OCI-LY3 (cell line): ENCODE measurements around the gene SUN5.

ENCODE experiments used
- H2AFZ ChIP-seq: fragments of 200-600, 300-600 bp; shearing (Covaris generic); 2 replicates; pipeline ENCODE4 v1.6.0; 2014; ENCODE audit warnings: antibody characterized with exemption, low read depth, low read length
- H3K27ac ChIP-seq: fragments of 200-600, 300-600 bp; sonication (generic); 2 replicates; pipeline ENCODE4 v1.5.1; 2014; ENCODE audit warnings: mild to moderate bottlenecking, low read length, moderate library complexity, mixed read lengths
- H3K27me3 ChIP-seq: fragments of 200-600, 300-600 bp; sonication (generic); 2 replicates; pipeline ENCODE4 v1.6.1; 2014; ENCODE audit warnings: low read depth, low read length, mixed read lengths
- H3K36me3 ChIP-seq: fragments of 200-600, 300-600 bp; sonication (generic); replicated peaks from 2 replicates; pipeline ENCODE3; 2014; ENCODE audit warnings: low read depth, low read length, mixed read lengths
- H3K4me1 ChIP-seq: fragments of 300-600, 200-600 bp; sonication (generic); 2 replicates; pipeline ENCODE4 v1.6.1; 2014; ENCODE audit warnings: low read length, mixed read lengths
- H3K4me2 ChIP-seq: fragments of 200-600, 300-600 bp; sonication (generic); 2 replicates; pipeline ENCODE4 v1.6.1; 2014; ENCODE audit warnings: low read length, mixed read lengths
- H3K4me3 ChIP-seq: fragments of 300-600, 200-600 bp; sonication (generic); 2 replicates; pipeline ENCODE4 v1.5.1; 2014; ENCODE audit warnings: antibody characterized with exemption, mild to moderate bottlenecking, low read length, moderate library complexity
- H3K79me2 ChIP-seq: fragments of 300-600, 200-600 bp; shearing (Covaris generic); 2 replicates; pipeline ENCODE4 v1.6.1; 2014; ENCODE audit warnings: mild to moderate bottlenecking, low read length, mixed read lengths
- H3K9ac ChIP-seq: fragments of 300-600, 200-600 bp; shearing (Covaris generic); 2 replicates; pipeline ENCODE4 v1.6.0; 2014; ENCODE audit warnings: mild to moderate bottlenecking, low read length, moderate library complexity
- H3K9me3 ChIP-seq: fragments of 200-600, 300-600 bp; shearing (Covaris generic); 2 replicates; pipeline ENCODE4 v1.6.1; 2014; ENCODE audit warnings: low read length, mixed read lengths; ENCODE audit not compliant: insufficient read depth
- H4K20me1 ChIP-seq: fragments of 200-600, 300-600 bp; sonication (generic); 2 replicates; pipeline ENCODE4 v1.6.1; 2016; ENCODE audit warnings: low read length, mixed read lengths; ENCODE audit not compliant: insufficient read depth
- EZH2phosphoT487 ChIP-seq: fragments of 200-600 bp; shearing (Covaris generic); IDR thresholded peaks from 2 replicates; pipeline ENCODE4 v1.6.1; 2018; ENCODE audit warnings: antibody characterized with exemption, mixed run types, low read depth
- TF ChIP-seq, protein P1 (sequence below): fragments of 200-600, 300-600 bp; sonication (generic); IDR thresholded peaks from 2 replicates; pipeline ENCODE4 v1.5.1; 2014; ENCODE audit warnings: antibody characterized with exemption, low read length, low read depth

The SUN5 gene

GRCh38 chr20:33006776-33007375 is 2.6 kb upstream of the SUN5 start:
- no peak for TF ChIP-seq EZH2phosphoT487
- TF ChIP-seq, protein P1, sequence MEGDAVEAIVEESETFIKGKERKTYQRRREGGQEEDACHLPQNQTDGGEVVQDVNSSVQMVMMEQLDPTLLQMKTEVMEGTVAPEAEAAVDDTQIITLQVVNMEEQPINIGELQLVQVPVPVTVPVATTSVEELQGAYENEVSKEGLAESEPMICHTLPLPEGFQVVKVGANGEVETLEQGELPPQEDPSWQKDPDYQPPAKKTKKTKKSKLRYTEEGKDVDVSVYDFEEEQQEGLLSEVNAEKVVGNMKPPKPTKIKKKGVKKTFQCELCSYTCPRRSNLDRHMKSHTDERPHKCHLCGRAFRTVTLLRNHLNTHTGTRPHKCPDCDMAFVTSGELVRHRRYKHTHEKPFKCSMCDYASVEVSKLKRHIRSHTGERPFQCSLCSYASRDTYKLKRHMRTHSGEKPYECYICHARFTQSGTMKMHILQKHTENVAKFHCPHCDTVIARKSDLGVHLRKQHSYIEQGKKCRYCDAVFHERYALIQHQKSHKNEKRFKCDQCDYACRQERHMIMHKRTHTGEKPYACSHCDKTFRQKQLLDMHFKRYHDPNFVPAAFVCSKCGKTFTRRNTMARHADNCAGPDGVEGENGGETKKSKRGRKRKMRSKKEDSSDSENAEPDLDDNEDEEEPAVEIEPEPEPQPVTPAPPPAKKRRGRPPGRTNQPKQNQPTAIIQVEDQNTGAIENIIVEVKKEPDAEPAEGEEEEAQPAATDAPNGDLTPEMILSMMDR: no peak
- H3K36me3 ChIP-seq: no peaks in the 10 kb centered on the region
- no peak overlapping the region for H3K4me3 ChIP-seq
- no peaks in the 10 kb centered on the region for H3K79me2 ChIP-seq
- no peak overlapping the region for H3K9ac ChIP-seq
- H3K9me3 ChIP-seq: no peaks in the 10 kb centered on the region
- no peaks in the 10 kb centered on the region for H4K20me1 ChIP-seq
- no peak overlapping the region for H3K4me2 ChIP-seq
- no peak overlapping the region for H3K27ac ChIP-seq
- peaks cover 7% of the 10 kb centered on the region for H3K27me3 ChIP-seq
- no peaks in the 10 kb centered on the region for H3K4me1 ChIP-seq
- no peak overlapping the region for H2AFZ ChIP-seq

DNA sequence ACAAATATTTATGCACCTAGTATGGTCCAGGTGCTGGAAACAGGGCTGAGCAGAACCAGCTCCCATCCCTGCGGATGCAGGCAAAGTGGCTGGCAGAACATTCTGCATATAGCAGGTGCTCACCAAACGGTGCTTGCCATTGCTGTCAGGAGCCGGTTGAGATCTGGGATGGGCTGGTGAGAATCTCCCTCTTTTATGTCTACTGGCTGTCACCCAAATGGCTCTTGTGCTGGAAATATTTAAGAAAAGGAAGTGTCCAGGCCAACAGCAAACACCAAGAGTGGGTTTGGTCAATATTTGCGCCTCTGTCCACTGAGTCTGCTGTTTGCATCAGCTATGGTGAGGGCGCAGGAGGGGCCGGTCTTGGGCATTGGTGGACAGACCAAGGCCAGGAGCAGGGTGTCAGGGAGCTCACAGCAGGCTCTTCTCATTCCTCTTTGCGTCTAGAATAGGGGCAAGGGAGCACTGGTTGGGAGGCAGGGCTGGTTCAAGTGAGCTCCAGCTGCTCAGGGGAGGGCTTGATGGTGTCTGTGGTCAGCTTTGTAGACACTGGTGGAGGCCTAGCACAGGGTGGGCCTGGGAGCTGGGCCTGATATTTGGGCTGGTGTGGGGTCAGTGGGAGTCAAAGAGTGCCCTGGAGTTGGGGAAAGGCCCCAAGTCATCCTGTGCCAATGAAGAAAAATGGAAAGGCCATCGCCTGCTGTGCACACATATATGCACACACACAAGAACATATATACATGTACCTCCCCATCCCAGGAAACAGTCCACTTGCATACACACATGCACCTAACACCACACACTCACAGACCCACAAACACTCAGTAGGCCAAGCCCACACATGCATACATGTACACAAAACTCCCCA is 1.9 kb upstream of the SUN5 start:
- Histone ChIP-seq H3K9me3 (no peaks in the 10 kb centered on the region), H2AFZ (no peak overlapping the region), H3K4me1 (no peaks in the 10 kb centered on the region), H4K20me1 (no peaks in the 10 kb centered on the region), H3K4me2 (no peak overlapping the region), H3K36me3 (no peaks in the 10 kb centered on the region), H3K79me2 (no peaks in the 10 kb centered on the region), H3K27ac (no peak overlapping the region), H3K27me3 (peaks cover 2% of the 10 kb centered on the region), H3K9ac (no peak overlapping the region), H3K4me3 (no peak overlapping the region)
- TF ChIP-seq, protein P1: no peak
- TF ChIP-seq EZH2phosphoT487: no peak

DNA sequence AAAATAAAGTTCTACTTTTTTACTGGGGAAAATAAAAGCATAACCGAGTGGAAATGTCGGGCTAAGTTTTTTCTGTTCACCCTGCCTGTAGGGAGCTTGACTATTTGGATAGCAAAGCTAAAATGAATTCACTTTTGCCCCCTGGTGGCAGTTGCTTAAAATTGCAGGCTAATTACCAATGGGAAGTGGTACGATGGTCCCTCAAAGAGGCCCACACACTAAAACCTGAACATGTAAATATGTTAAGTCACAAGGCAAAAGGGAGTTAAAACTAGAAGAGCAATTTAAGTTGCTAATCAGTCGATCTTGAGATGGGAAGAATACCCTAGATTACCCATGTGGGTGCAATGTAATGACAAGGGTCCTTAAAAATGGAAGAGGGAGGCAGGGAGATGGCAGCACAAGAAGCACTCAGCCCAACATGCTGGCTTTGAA is 916 bp upstream of the SUN5 start:
- Histone ChIP-seq H2AFZ (no peak overlapping the region), H3K27ac (no peak overlapping the region), H3K9ac (no peak overlapping the region), H3K4me3 (no peak overlapping the region), H3K27me3 (no peaks in the 10 kb centered on the region), H3K9me3 (no peaks in the 10 kb centered on the region), H3K79me2 (no peaks in the 10 kb centered on the region), H3K4me1 (peaks cover under 1% of the 10 kb centered on the region; the same call in 1 of the 2 replicates), H3K4me2 (no peak overlapping the region), H3K36me3 (no peaks in the 10 kb centered on the region), H4K20me1 (no peaks in the 10 kb centered on the region)
- TF ChIP-seq, protein P1: peak; percentile 83
- TF ChIP-seq EZH2phosphoT487: no peak

DNA sequence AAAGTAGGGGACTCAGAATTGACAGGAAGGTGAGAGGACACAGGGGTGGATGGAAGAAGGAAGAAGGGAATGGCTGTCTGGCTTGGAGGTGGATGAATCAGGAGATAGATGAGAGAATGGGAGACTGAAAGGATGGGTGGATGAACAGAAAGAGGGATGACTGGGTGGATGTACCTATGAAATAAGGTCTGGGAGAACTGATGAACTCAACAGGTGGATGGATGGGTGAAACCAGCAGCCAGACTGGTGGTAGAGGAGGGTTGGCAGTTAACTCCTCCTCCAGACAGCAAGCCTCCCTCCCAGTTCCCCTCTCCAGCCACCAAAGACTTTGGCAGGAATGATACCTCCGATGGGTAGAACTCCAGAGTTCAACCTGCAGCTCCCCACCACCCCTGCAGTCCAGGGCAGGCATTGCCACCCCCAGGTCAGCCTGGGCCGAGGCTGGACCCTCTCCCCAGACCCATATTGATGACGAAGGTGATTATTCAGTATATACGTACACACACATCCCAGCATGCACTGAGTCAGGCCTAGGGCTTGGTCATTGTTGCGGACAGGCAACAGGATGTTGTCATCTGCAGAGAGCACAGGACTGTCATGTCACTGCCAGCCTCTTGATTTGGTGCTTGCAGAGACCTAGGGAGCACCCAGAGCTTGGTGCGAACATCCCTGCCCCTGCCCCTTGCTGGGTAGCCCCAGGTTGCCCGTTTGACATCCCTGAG is 2.0 kb downstream of the SUN5 start:
- Histone ChIP-seq H3K27me3 (no peaks in the 10 kb centered on the region), H3K4me3 (no peak overlapping the region), H3K4me2 (no peak overlapping the region), H2AFZ (no peak overlapping the region), H3K9ac (no peak overlapping the region), H3K27ac (no peak overlapping the region), H3K79me2 (no peaks in the 10 kb centered on the region), H3K9me3 (no peaks in the 10 kb centered on the region), H3K4me1 (peaks cover 14% of the 10 kb centered on the region), H4K20me1 (no peaks in the 10 kb centered on the region), H3K36me3 (no peaks in the 10 kb centered on the region)
- TF ChIP-seq EZH2phosphoT487: no peak
- TF ChIP-seq, protein P1: no peak
